Ishikawa (cell line): Measurements from ENCODE around the gene UBE3B.

Source experiments
- CEBPB ChIP-seq: IDR thresholded peaks from 2 replicates; pipeline ENCODE4 v1.6.1; 2012
- CREB1 ChIP-seq: IDR thresholded peaks from 2 replicates; pipeline ENCODE4 v1.6.1; 2012; ENCODE audit warnings: low read depth
- EGR1 ChIP-seq: IDR thresholded peaks from 2 replicates; pipeline ENCODE4 v1.6.1; 2012
- EP300 ChIP-seq: IDR thresholded peaks from 2 replicates; pipeline ENCODE4 v1.6.1; 2012; ENCODE audit warnings: borderline replicate concordance
- FOXM1 ChIP-seq: IDR thresholded peaks from 2 replicates; pipeline ENCODE4 v1.6.1; 2012; ENCODE audit warnings: low read depth, borderline replicate concordance
- MAX ChIP-seq: IDR thresholded peaks from 2 replicates; pipeline ENCODE4 v1.6.1; 2012
- NFIC ChIP-seq: IDR thresholded peaks from 2 replicates; pipeline ENCODE4 v1.6.1; 2012
- RAD21 ChIP-seq: IDR thresholded peaks from 2 replicates; pipeline ENCODE4 v1.6.1; 2012; ENCODE audit warnings: low read depth
- TAF1 ChIP-seq: IDR thresholded peaks from 2 replicates; pipeline ENCODE4 v1.6.1; 2012; ENCODE audit warnings: low read depth, mild to moderate bottlenecking
- TCF12 ChIP-seq: IDR thresholded peaks from 2 replicates; pipeline ENCODE4 v1.6.1; 2012; ENCODE audit warnings: low read depth
- TEAD4 ChIP-seq: IDR thresholded peaks from 2 replicates; pipeline ENCODE4 v1.6.1; 2012
- USF1 ChIP-seq: IDR thresholded peaks from 2 replicates; pipeline ENCODE4 v1.6.1; 2012
- YY1 ChIP-seq: IDR thresholded peaks from 2 replicates; pipeline ENCODE4 v1.6.1; 2012; ENCODE audit warnings: low read depth
- ZBTB7A ChIP-seq: IDR thresholded peaks from 2 replicates; pipeline ENCODE4 v1.6.1; 2012; ENCODE audit warnings: low read depth
- TF ChIP-seq, protein P1 (sequence below): IDR thresholded peaks from 2 replicates; pipeline ENCODE4 v1.6.1; 2012; ENCODE audit warnings: low read depth, mild to moderate bottlenecking

Gene UBE3B

GRCh38 chr12:109492371-109492770, 14.9 kb downstream of the UBE3B start:
- TF ChIP-seq EP300 = no peak
- no peak for TF ChIP-seq EGR1
- no peak for TF ChIP-seq FOXM1
- no peak for TF ChIP-seq CREB1
- TF ChIP-seq YY1 = no peak
- TF ChIP-seq ZBTB7A = no peak
- TF ChIP-seq TCF12 = no peak
- no peak for TF ChIP-seq USF1
- TF ChIP-seq TEAD4 = no peak
- no peak for TF ChIP-seq RAD21
- no peak for TF ChIP-seq MAX

DNA sequence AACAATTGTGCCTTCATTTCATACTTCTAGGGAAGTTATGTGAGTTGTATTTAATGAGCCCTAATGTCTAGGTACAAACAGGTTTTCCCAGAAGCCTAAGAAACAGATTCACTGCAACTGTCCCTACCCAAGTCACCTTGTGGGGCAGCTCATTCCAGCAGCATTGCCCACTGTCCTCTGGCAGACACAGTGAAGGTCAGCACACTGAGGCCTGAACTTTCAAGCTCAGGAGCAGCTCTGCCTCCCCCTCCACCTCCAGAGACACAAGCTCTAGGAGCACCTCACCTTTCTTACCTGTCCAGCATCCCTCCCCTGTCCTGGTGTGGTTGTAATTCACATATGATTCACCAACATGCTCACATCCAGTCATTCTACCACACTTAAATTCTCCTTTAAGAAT, 15.7 kb downstream of the UBE3B start:
- TF ChIP-seq EGR1 (no peak), USF1 (no peak), FOXM1 (no peak), MAX (no peak), YY1 (no peak), EP300 (no peak), TEAD4 (no peak)
- TF ChIP-seq, protein P1, sequence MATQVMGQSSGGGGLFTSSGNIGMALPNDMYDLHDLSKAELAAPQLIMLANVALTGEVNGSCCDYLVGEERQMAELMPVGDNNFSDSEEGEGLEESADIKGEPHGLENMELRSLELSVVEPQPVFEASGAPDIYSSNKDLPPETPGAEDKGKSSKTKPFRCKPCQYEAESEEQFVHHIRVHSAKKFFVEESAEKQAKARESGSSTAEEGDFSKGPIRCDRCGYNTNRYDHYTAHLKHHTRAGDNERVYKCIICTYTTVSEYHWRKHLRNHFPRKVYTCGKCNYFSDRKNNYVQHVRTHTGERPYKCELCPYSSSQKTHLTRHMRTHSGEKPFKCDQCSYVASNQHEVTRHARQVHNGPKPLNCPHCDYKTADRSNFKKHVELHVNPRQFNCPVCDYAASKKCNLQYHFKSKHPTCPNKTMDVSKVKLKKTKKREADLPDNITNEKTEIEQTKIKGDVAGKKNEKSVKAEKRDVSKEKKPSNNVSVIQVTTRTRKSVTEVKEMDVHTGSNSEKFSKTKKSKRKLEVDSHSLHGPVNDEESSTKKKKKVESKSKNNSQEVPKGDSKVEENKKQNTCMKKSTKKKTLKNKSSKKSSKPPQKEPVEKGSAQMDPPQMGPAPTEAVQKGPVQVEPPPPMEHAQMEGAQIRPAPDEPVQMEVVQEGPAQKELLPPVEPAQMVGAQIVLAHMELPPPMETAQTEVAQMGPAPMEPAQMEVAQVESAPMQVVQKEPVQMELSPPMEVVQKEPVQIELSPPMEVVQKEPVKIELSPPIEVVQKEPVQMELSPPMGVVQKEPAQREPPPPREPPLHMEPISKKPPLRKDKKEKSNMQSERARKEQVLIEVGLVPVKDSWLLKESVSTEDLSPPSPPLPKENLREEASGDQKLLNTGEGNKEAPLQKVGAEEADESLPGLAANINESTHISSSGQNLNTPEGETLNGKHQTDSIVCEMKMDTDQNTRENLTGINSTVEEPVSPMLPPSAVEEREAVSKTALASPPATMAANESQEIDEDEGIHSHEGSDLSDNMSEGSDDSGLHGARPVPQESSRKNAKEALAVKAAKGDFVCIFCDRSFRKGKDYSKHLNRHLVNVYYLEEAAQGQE = no peak

- TF ChIP-seq EP300 (no peak), RAD21 (no peak)
Observed at GRCh38 chr12:109493938-109494337, 16.5 kb downstream of the UBE3B start.

DNA sequence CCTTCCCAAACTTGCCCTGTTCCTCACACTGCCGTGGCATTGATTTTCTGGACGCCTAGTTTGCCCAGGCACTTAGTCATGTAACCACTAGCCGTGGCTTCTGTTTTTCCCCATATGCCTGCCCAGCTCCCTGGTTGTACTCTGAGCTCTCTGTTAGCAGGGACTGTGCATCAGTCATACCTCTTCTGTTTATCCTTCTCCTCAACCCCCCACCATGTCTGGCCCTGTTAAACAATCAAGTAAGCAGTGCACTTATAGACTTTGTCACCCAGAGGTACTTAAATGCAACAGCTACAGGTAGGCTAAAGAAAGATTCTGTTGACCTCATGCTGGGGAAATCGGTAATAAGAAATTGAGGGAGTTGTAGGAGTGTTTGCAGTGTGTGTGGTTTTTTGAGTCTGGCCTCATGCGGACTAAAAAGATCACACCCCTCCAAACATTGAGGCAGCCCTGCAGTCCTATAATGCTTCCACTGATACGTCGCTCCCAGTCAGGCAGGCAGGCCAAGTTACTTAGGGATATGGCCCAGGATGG, 17.0 kb downstream of the UBE3B start:
- TF ChIP-seq TEAD4 = no peak
- TF ChIP-seq TAF1 = no peak
- TF ChIP-seq EP300 = no peak
- no peak for TF ChIP-seq NFIC
- TF ChIP-seq USF1 = no peak
- no peak for TF ChIP-seq TCF12
- TF ChIP-seq YY1 = no peak
- TF ChIP-seq RAD21 = no peak
- no peak for TF ChIP-seq CREB1
- no peak for TF ChIP-seq MAX
- TF ChIP-seq, protein P1 = no peak
- no peak for TF ChIP-seq CEBPB
- no peak for TF ChIP-seq FOXM1
- TF ChIP-seq ZBTB7A = no peak
- no peak for TF ChIP-seq EGR1

DNA sequence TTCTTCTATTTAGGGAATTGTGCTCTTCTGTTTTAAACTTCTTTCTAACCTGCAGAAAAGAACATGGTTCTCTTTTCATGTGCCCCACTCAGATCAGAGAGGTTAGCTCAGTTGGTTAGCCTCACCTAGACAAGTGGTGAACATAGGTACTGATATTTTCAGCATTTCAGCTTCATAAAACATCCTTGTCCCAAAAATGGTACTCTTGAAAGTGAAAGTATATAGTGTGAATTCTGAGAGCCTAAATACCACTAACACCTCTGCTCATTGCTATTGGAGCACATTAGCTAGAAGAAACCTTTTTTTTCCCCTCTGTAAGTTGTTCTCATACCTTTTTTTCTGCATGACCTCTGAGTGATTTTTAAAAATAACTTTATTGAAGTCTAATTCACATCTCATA, 17.6 kb downstream of the UBE3B start:
- TF ChIP-seq TEAD4 = no peak

DNA sequence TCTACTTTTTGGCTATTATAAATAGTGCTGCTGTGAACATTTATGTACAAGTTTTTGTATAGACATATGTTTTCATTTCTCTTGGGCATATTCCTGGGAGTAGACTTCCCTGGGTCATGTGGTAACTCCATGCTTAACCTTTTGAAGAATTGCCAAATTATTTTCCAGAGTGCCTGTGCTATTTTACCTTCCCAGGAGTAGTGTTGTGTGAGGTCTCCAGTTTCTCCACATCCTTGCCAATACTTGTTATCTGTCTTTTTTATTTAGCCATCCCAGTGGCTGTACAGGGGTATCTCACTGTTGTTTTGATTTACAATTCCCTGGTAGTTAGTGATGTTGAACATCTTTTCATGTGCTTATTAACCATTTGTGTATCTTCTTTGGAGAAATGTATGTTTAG, 18.9 kb downstream of the UBE3B start:
- TF ChIP-seq USF1 (no peak), TAF1 (no peak), FOXM1 (no peak), CEBPB (no peak), RAD21 (no peak), TCF12 (no peak), YY1 (no peak), CREB1 (no peak), ZBTB7A (no peak), TEAD4 (no peak), MAX (no peak)
